Glomerular visceral epithelial cell (primary cell): ENCODE data around the gene DDX39A.
"Not testable (repeated sequence)": the region's sequence is repeated elsewhere in the genome, so short reads cannot be mapped to it uniquely, and the experiment has no call there.

Experiments
- DNase-seq: peaks from one replicate; pipeline ENCODE4 v3.0.0-alpha.2; 2016; ENCODE audit errors: extremely low spot score

Gene DDX39A

GRCh38 chr19:14385492-14385891, 33.6 kb downstream of the DDX39A start:
- DNase-seq, result no peak

GRCh38 chr19:14383661-14384555, 35.2 kb downstream of the DDX39A start:
- peak; percentile 40 for DNase-seq

DNA sequence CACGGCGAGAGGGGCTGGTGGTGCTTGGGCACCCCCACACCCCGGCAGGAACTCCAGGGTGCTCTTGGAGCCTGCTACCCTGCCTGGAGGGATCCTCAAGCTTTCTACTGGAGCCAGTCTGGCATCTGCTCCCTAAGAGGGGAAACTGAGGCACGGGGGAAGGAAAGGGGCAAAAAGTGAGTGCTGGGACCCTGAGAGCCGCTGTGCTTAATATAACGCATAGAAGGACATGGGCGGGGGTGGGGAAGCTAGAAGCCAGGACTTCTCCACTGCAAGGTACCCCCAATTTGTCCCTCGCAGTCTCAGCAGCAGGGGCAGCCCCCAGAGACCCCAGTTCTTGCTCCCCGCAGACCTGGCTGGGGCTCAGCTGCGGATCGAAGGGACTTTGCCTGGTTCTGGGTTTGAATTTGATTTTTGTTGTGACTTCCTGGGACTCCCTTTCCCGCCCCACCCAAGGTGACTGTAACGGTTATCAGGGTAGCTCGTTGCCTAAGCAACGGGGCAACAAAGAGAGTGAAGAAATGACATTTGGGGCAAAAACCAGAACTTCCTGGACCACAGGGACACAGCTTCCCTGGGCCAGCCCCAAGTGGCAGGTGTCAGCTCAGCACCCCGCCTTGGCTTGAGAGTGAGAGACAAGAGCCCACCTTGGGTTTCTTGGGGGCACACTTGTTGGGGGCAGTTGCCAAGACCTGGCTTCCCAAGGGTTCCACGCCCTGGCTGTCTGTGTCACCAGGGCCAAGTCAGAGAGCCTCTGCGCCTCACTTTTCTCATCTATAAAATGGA, 37.3 kb downstream of the DDX39A start:
- peak; percentile 54 for DNase-seq

DNA sequence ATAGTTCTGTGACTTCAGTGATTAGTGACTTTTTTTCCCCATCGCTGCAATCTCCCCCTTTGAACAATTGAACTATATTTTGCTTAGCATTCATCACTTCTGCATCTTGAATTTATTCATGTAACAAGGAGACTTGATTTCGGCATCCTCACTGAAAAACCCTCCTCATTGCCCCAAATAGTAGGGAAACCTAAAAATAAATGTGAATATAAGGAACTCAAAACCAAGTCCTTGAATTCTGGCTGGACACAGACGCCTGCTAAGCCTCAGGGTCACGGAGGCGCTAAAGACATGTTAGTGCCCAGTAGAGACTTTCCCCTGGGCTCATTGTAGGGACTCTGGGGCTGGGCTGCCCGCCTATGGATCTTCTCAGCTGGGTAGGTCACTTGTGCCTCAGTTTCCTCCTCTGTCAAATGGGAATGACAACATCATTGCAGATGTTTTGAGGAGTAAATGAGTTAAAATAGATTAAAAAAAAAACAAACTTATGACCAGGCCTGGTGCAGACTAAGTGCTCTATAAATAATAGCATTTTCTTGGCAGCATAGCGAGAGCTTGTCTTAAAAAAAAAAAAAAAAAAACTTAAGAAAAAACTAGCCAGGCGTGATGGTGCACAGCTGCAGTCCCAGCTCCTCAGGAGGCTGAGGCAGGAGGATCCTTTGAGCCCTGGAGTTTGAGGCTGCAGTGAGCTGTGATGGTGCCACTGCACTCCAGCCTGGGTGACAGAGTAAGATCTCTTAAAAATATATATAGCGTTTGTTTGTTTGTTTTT, 39.7 kb downstream of the DDX39A start:
- DNase-seq, result no peak

DNA sequence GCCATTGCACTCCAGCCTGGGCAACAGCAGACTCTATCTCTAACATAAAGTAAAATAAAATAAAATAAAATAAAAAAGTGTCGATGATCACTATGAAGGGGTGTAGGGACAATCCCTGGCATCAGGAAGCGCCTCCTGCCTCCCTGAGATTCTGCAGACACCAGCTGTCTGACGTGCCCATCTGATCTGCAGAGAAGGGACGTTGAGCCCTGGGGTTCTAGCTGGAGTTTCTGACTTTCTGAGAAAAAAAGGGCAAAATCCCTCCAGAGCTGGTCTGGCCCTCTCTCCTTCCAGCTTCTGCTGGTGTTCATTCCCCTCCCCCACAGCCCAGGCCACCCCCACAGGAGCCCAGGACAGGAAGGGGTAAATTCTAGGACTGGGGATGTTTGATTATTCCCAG, 40.3 kb downstream of the DDX39A start:
- DNase-seq, result no peak

GRCh38 chr19:14377883-14378328, 41.2 kb downstream of the DDX39A start:
- no peak for DNase-seq

- DNase-seq, result no peak
These were observed 43.4 kb downstream of the DDX39A start for GRCh38 chr19:14375582-14376291.

DNA sequence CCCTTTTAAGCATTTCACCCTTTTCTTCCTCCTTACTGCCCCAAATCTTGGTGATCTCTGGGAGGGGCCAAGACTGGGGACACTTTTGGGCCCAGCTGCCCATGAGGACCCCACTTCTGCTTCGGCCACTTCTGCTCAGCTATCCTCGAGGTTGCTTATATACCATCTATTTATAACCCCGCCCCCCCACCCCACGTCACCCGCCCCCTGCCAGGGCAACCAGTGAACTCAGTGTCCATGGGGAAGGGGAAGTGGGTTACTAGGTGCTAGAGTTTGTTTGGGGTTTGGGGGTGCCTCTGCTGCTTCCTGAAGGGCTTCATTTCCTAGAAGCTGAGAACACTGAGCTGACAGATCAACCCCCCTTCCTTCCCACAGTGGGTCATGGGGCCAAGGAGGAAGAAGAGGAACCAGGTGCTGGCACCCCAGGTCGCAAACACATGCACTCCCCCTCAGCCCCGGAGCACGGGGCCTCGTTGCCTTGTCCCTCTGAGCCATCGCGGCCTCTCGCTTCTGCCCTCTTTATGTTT, 44.0 kb downstream of the DDX39A start:
- no peak for DNase-seq

DNA sequence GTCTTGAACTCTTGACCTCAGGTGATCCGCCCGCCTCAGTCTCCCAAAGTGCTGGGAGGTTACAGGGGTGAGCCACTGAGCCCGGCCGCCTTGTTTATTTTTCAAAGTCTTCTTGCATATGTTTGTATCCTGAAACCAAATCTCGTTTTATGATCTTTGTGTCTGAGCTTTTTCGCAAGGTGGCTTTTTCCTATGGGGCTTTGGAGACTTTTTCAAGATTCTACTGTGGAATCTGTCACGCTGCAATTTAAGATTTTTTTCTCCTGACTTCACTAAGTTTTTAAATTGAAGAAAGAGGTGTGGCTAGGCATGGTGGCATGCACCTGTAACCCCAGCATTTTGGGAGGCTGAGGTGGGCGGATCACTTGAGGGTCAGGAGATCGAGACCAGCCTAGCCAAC, 44.8 kb downstream of the DDX39A start:
- not testable (repeated sequence) for DNase-seq

- not testable (repeated sequence) for DNase-seq
These were observed 46.6 kb downstream of the DDX39A start for GRCh38 chr19:14372384-14373077.

- no peak for DNase-seq
These were observed 47.8 kb downstream of the DDX39A start for GRCh38 chr19:14371301-14371821.

GRCh38 chr19:14370940-14371280, 48.2 kb downstream of the DDX39A start:
- DNase-seq, result no peak

GRCh38 chr19:14370169-14370939, 48.8 kb downstream of the DDX39A start:
- no peak for DNase-seq

DNA sequence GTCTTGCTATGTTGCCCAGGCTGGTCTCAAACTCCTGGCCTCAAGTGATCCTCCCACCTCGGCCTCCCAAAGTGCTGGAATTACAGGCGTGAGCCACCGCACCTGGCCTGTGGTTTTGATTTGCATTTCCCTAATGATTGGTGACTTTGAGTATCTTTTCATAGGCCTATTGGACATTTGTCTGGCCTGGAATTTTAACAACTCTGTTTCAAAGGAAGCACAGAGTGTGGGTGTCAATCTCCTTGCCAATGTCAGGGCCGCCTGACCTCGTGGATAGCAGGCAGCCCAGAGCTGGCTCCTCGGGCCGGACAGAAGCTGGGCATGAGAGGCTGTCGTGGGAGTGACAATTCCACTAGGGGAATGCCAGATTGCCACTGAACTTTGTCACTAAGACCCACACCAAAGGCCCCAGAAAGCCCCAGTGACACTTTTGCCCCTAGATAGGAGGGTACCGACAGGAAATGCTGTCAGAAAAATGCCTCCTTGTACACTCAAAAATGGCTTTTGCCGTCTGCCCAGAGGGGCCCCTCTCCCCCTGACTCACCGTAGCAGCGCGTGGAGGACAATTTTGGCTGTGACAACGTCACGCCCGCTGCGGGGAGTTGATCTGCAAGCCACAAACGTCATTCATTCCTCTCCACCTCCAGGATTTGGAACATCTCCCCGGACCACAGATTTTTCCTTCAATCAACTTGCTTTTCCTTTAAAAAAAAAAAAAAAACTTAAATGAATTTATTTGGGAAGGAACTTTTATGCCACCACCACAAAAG, 49.6 kb downstream of the DDX39A start:
- DNase-seq, result no peak

DNA sequence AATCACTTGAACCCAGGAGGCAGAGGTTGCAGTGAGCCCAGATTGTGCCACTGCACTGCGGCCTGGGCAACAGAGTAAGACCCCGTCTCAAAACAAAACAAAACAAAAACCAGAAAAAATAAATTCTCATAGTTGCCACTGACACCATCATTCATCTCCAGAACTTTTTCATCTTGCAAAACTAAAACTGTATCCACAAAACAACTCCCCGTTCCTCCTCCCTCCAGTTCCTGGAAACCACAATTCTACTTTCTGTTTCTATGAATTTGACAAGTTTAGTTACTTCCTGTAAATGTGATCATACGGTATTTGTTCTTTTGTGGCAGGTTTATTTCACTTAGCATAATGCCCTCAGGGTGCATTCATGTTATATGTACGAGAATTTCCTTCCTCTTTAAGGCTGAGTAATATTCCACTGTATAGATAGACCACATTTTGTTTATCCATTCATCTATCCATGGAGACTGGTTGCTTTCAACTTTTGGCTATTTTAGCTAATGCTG, 51.1 kb downstream of the DDX39A start:
- no peak for DNase-seq

DNA sequence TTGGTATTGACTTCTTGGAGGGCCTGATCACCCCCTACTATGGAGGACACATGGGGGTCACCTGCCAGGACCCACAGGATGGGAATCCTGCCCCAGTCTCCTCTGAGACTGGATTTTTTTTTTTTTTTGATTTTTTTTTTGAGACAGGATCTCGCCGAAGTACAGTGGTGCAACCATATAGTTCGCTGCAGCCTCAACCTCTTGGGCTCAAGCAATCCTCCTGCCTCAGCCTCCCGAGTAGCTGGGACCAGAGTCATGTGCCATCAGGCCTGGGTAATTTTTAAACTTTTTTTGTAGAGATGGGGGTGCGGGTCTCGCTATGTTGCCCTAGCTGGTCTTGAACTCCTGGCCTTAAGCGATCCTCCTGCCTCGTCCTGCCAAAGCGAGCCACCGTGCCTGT, 52.1 kb downstream of the DDX39A start:
- no peak for DNase-seq

DNA sequence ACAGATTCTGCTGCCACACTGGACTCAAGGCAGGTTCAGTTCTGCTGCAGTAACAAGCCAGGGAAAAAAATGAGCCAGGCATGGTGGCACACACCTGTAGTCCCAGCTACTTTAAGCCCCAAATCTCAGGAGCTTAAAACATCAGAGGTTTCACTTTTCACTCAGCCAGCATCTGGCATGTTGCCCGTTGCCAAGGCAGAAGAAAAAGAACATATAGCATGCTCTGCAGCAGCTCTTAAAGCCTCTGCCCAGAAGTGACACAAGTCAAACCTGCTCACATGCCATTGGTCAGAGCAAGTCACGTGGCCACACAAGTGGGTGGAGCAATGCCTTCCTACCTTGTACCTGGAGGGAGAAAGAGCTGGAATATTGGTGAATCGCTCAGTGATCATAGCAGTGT, 52.6 kb downstream of the DDX39A start:
- peak; percentile 85 for DNase-seq

GRCh38 chr19:14364098-14364443, 55.1 kb downstream of the DDX39A start:
- not testable (repeated sequence) for DNase-seq
